Chondrocyte (in vitro differentiated cells): Measurements from ENCODE around the gene CAMSAP3. TPM values are rescaled to one million over a fixed set of nuclear protein-coding genes. Genes with fewer than 3 reads are reported as not detected.

Source experiments
- DNase-seq: peaks from one replicate; pipeline ENCODE4 v3.0.0; 2021; ENCODE audit warnings: mixed read lengths, low spot score
- H3K27ac Mint-ChIP-seq: one replicate; pipeline ENCODE4 v1.8.0; 2021; ENCODE audit warnings: mild to moderate bottlenecking, moderate library complexity, mixed read lengths; ENCODE audit not compliant: unreplicated experiment
- H3K27me3 Mint-ChIP-seq: 2 replicates; pipeline ENCODE4 v1.8.0; 2021; ENCODE audit warnings: low read depth, mixed read lengths
- H3K36me3 Mint-ChIP-seq: 2 replicates; pipeline ENCODE4 v1.8.0; 2021; ENCODE audit warnings: low read depth, mixed read lengths
- H3K4me1 Mint-ChIP-seq: 2 replicates; pipeline ENCODE4 v1.8.0; 2021; ENCODE audit warnings: low read depth, mild to moderate bottlenecking, mixed read lengths
- H3K4me3 Mint-ChIP-seq: one replicate; pipeline ENCODE4 v1.8.0; 2021; ENCODE audit warnings: mild to moderate bottlenecking, moderate library complexity, mixed read lengths; ENCODE audit not compliant: unreplicated experiment
- H3K9me3 Mint-ChIP-seq: 2 replicates; pipeline ENCODE4 v1.8.0; 2021; ENCODE audit warnings: low read depth, mixed read lengths
- total RNA-seq: library from RNA; stranded (reverse); gene quantifications from 3 replicates; pipeline ENCODE4 v1.2.1, GENCODE V29; 2021
- TF ChIP-seq, protein P1 (sequence below): fragments of 200-600 bp; sonication (generic); IDR thresholded peaks from 2 replicates; pipeline ENCODE4 v1.5.0; 2021; ENCODE audit warnings: antibody characterized with exemption, mild to moderate bottlenecking, moderate library complexity

CAMSAP3 gene
- total RNA-seq, 1 donor from 2014 or later = 0.42 TPM

GRCh38 chr19:7603919-7604318 lies 8.3 kb downstream of the CAMSAP3 start:
- H3K4me3 Mint-ChIP-seq = no peak overlapping the region
- TF ChIP-seq, protein P1, sequence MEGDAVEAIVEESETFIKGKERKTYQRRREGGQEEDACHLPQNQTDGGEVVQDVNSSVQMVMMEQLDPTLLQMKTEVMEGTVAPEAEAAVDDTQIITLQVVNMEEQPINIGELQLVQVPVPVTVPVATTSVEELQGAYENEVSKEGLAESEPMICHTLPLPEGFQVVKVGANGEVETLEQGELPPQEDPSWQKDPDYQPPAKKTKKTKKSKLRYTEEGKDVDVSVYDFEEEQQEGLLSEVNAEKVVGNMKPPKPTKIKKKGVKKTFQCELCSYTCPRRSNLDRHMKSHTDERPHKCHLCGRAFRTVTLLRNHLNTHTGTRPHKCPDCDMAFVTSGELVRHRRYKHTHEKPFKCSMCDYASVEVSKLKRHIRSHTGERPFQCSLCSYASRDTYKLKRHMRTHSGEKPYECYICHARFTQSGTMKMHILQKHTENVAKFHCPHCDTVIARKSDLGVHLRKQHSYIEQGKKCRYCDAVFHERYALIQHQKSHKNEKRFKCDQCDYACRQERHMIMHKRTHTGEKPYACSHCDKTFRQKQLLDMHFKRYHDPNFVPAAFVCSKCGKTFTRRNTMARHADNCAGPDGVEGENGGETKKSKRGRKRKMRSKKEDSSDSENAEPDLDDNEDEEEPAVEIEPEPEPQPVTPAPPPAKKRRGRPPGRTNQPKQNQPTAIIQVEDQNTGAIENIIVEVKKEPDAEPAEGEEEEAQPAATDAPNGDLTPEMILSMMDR = no peak
- no peak overlapping the region for H3K27ac Mint-ChIP-seq
- H3K9me3 Mint-ChIP-seq = no peaks in the 10 kb centered on the region
- peaks cover 14% of the 10 kb centered on the region for H3K27me3 Mint-ChIP-seq
- H3K36me3 Mint-ChIP-seq = no peaks in the 10 kb centered on the region
- no peaks in the 10 kb centered on the region for H3K4me1 Mint-ChIP-seq
- no peak for DNase-seq

DNA sequence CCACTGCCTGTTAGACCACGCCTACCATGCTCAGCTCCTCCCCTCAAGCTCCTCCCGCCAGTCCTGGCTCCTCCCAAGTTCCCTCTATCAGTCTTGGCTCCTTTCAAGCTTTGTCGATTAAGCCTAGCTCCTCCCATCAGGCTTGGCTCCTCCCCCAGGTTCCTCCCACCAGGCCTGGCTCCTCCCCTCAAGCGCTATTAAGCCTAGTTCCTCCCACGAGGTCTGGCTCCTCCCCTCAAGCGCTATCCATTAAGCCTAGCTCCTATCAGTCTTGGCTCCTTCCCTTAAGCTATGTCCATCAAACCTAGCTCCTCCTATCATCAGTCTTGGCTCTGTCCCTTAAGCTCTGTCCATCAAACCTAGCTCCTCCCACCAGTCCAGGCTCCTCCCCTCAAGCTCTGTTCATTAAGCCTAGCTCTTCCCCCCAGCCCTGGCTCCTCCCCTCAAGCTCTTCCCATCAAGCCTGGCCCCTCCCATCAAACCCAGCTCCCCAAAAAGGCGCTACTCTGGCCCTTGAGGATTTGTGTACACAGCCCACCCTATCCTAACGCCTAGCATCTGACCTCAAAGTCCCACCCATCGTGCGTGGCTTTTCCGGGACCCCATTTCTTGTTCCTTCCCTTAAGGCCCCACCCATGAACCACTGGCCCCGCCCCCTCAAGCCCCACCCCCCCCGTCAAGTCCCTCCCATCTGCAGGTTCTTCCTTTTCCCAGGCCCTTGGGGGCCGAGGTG lies 10.0 kb downstream of the CAMSAP3 start:
- H3K27me3 Mint-ChIP-seq = peaks cover 14% of the 10 kb centered on the region
- no peak for DNase-seq
- H3K4me1 Mint-ChIP-seq = no peaks in the 10 kb centered on the region
- no peak overlapping the region for H3K27ac Mint-ChIP-seq
- H3K4me3 Mint-ChIP-seq = no peak overlapping the region
- H3K36me3 Mint-ChIP-seq = no peaks in the 10 kb centered on the region
- no peaks in the 10 kb centered on the region for H3K9me3 Mint-ChIP-seq
- TF ChIP-seq, protein P1 = no peak

DNA sequence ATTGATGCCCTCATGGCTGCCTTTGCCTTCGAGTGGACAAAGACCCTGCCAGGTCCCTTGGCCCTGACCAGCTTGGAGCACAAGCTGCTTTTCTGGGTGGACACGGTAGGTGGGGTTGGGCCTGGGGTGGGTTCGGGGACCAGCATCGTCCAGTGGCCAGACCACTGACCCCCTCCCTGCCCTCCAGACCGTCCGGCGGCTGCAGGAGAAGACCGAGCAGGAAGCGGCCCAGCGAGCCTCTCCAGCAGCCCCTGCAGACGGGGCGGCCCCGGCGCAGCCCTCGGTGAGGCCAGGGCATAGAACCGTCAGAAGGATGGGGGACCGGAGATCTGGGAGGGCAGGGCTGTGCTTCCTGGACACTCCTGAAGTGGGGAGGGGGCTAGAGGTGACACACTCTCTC lies 10.6 kb downstream of the CAMSAP3 start:
- H3K4me3 Mint-ChIP-seq = no peak overlapping the region
- H3K27me3 Mint-ChIP-seq = peaks cover 14% of the 10 kb centered on the region
- no peak for DNase-seq
- no peaks in the 10 kb centered on the region for H3K36me3 Mint-ChIP-seq
- TF ChIP-seq, protein P1 = no peak
- H3K4me1 Mint-ChIP-seq = no peaks in the 10 kb centered on the region
- H3K27ac Mint-ChIP-seq = no peak overlapping the region
- H3K9me3 Mint-ChIP-seq = no peaks in the 10 kb centered on the region

GRCh38 chr19:7607212-7607873 lies 11.7 kb downstream of the CAMSAP3 start:
- Mint-ChIP-seq H3K36me3 (no peaks in the 10 kb centered on the region), H3K27me3 (peaks cover 10% of the 10 kb centered on the region), H3K9me3 (no peaks in the 10 kb centered on the region), H3K27ac (no peak overlapping the region), H3K4me3 (no peak overlapping the region), H3K4me1 (no peaks in the 10 kb centered on the region)
- TF ChIP-seq, protein P1 = no peak
- no peak for DNase-seq

GRCh38 chr19:7607874-7608560 lies 12.4 kb downstream of the CAMSAP3 start:
- H3K36me3 Mint-ChIP-seq = no peaks in the 10 kb centered on the region
- peaks cover 9% of the 10 kb centered on the region for H3K27me3 Mint-ChIP-seq
- H3K27ac Mint-ChIP-seq = no peak overlapping the region
- H3K4me3 Mint-ChIP-seq = no peak overlapping the region
- no peaks in the 10 kb centered on the region for H3K4me1 Mint-ChIP-seq
- TF ChIP-seq, protein P1 = no peak
- DNase-seq = no peak
- H3K9me3 Mint-ChIP-seq = no peaks in the 10 kb centered on the region
